Activated T-helper 9 cell treated with anti-CD3 and anti-CD28 coated beads, Interleukin-2, amount 50 U/mL, for 16 hours (primary cell): Measurements from ENCODE around the gene CDC42EP4.
"Not testable (repeated sequence)": the region's sequence is repeated elsewhere in the genome, so short reads cannot be mapped to it uniquely, and the experiment has no call there.

Experiments
- DNase-seq: peaks from one replicate; pipeline ENCODE4 v3.0.0-alpha.2; 2020; ENCODE audit warnings: low read depth

The CDC42EP4 gene

GRCh38 chr17:73343168-73343634 is 31.4 kb upstream of the CDC42EP4 start:
- DNase-seq = no peak

GRCh38 chr17:73342541-73343167 is 30.9 kb upstream of the CDC42EP4 start:
- no peak for DNase-seq

GRCh38 chr17:73342050-73342522 is 30.3 kb upstream of the CDC42EP4 start:
- DNase-seq = no peak

- DNase-seq = no peak
These were observed 29.7 kb upstream of the CDC42EP4 start for GRCh38 chr17:73341350-73342049.

- no peak for DNase-seq
These were observed 28.3 kb upstream of the CDC42EP4 start for GRCh38 chr17:73340093-73340596.

GRCh38 chr17:73338566-73339197 is 26.9 kb upstream of the CDC42EP4 start:
- DNase-seq = no peak

GRCh38 chr17:73338050-73338521 is 26.3 kb upstream of the CDC42EP4 start:
- DNase-seq = no peak

GRCh38 chr17:73337330-73337710 is 25.5 kb upstream of the CDC42EP4 start:
- DNase-seq = no peak

- no peak for DNase-seq
These were observed 24.9 kb upstream of the CDC42EP4 start for GRCh38 chr17:73336408-73337329.

- DNase-seq = no peak
These were observed 24.0 kb upstream of the CDC42EP4 start for GRCh38 chr17:73335591-73336407.

- DNase-seq = no peak
These were observed 23.1 kb upstream of the CDC42EP4 start for GRCh38 chr17:73334771-73335513.

GRCh38 chr17:73333445-73333844 is 21.6 kb upstream of the CDC42EP4 start:
- not testable (repeated sequence) for DNase-seq

GRCh38 chr17:73331060-73331459 is 19.3 kb upstream of the CDC42EP4 start:
- DNase-seq = no peak

- DNase-seq = no peak
These were observed 15.9 kb upstream of the CDC42EP4 start for GRCh38 chr17:73327676-73328075.

GRCh38 chr17:73325527-73325842 is 13.7 kb upstream of the CDC42EP4 start:
- no peak for DNase-seq

- no peak for DNase-seq
These were observed 13.1 kb upstream of the CDC42EP4 start for GRCh38 chr17:73324711-73325526.

GRCh38 chr17:73324160-73324475 is 12.3 kb upstream of the CDC42EP4 start:
- no peak for DNase-seq

GRCh38 chr17:73323409-73324159 is 11.8 kb upstream of the CDC42EP4 start:
- no peak for DNase-seq
